GM12878 (cell line): ENCODE results near the gene ANLN.

Source experiments
- POLR2AphosphoS5 ChIP-seq: IDR thresholded peaks from 2 replicates; pipeline ENCODE4 v1.6.1; 2011; ENCODE audit warnings: mild to moderate bottlenecking, low read length, inconsistent platforms
- TCF12 ChIP-seq: IDR thresholded peaks from 2 replicates; pipeline ENCODE4 v1.6.1; 2011; ENCODE audit warnings: low read depth, mild to moderate bottlenecking, low read length
- ZNF274 ChIP-seq: IDR thresholded peaks from one replicate; pipeline ENCODE4 v1.8.0; 2011; ENCODE audit not compliant: insufficient read length, insufficient read depth

DNA sequence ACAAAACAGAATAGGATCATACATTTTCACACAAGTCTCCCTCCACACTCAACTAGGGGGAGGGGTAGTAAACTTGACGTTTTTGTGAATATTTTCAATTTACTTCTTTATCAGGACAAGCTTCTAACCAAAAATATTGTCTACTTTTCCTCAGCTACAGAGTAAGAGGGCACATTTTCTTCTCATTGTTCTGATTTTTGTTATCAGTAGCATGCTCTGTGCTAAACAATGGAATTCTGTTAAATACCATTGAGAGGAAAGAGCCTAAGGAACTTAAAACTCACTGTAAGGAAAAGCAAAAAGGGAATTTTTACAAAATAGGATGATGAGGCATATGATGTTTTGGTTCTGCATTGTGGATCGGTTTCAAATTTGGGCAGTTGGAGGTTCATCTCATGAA lies 41.2 kb downstream of the ANLN start:
- TF ChIP-seq ZNF274 (no peak), TCF12 (no peak), POLR2AphosphoS5 (no peak)
